ENCODE measurements around the gene NKAIN4. TPM values are rescaled to one million over a fixed set of nuclear protein-coding genes. Genes with fewer than 3 reads are reported as not detected.
A peak's percentile ranks its signal among the peaks of the same experiment; 100 is the strongest.

Gene NKAIN4
- total and polyA plus RNA-seq, 2 experiments from 2014 or later: 13.5 to 21.0 TPM

DNA sequence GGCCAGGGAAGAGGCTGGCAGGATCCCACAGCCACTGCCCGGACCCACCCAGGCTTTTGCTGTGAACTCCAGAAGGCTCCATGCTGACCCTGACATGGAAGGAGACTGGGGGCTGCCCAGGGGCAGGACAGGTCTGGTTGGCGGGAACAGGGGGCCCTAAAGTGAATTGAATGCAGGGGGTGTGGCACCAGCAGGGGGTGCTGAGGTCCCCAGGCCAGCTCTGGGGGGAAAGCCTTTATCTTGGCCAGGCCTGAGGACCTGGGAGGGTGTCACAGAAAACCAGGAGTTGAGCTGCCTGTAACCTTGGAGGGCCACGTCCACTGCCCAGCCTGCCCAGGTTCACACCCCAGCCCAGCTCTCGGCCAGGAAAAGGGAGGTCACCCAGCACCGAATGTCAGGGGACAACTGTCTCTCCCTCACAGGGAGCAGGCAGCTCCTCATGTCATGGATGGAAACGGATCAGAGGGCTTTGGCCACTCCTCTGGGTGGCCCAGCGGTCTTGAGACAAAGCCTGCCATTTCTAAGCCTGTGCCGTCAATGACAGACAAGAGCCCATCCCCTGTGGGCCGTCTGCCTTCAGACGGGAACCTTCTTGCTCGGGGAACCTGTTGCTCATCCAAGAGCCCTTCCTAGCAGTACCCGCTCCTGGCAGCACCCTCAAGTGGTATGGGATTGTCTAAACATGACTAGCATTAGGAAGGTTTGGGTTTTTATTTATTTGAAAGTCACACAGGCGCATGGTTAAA is 35.4 kb downstream of the NKAIN4 start:
- H3K27me3 ChIP-seq: no peaks in the 10 kb centered on the region
- peaks cover 18% of the 10 kb centered on the region for H3K79me2 ChIP-seq
- no peaks in the 10 kb centered on the region for H3K9me3 ChIP-seq (ENCODE audit: low read depth)
- no peak for DNase-seq (ENCODE audit: low spot score)
- no peak overlapping the region for H3K4me2 ChIP-seq
- peaks cover 18% of the 10 kb centered on the region for H3K4me1 ChIP-seq (ENCODE audit: insufficient read depth)
- H3K27ac ChIP-seq: no peak overlapping the region
- no peak overlapping the region for H3K4me3 ChIP-seq
- peaks cover 17% of the 10 kb centered on the region for H4K20me1 ChIP-seq (ENCODE audit: insufficient read depth, poor library complexity, severe bottlenecking)
- WGBS (ENCODE audit: low lambda C conversion rate, missing lambda C conversion rate): 79% methylated on average over 13 of the region's 13 CpGs
- H3K9me2 ChIP-seq (replicated peaks; ENCODE audit: insufficient read depth): no peaks in the 10 kb centered on the region
- TF ChIP-seq, protein P1, sequence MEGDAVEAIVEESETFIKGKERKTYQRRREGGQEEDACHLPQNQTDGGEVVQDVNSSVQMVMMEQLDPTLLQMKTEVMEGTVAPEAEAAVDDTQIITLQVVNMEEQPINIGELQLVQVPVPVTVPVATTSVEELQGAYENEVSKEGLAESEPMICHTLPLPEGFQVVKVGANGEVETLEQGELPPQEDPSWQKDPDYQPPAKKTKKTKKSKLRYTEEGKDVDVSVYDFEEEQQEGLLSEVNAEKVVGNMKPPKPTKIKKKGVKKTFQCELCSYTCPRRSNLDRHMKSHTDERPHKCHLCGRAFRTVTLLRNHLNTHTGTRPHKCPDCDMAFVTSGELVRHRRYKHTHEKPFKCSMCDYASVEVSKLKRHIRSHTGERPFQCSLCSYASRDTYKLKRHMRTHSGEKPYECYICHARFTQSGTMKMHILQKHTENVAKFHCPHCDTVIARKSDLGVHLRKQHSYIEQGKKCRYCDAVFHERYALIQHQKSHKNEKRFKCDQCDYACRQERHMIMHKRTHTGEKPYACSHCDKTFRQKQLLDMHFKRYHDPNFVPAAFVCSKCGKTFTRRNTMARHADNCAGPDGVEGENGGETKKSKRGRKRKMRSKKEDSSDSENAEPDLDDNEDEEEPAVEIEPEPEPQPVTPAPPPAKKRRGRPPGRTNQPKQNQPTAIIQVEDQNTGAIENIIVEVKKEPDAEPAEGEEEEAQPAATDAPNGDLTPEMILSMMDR (IDR thresholded peaks at IDR 0.05; ENCODE audit: poor library complexity): no peak
- TF ChIP-seq EZH2 (IDR thresholded peaks at IDR 0.05; ENCODE audit: borderline replicate concordance) (no peak), EZH2phosphoT487 (IDR thresholded peaks at IDR 0.05; ENCODE audit: low read depth, severe bottlenecking, unreplicated experiment) (no peak)
- no peak overlapping the region for H2AFZ ChIP-seq
- no peaks in the 10 kb centered on the region for H3K36me3 ChIP-seq (replicated peaks; ENCODE audit: insufficient read depth, low read depth)

GRCh38 chr20:63217706-63218105 is 36.6 kb downstream of the NKAIN4 start:
- H3K4me2 ChIP-seq: no peak overlapping the region

GRCh38 chr20:63216849-63217471 is 37.3 kb downstream of the NKAIN4 start:
- Histone ChIP-seq H3K4me1 (ENCODE audit: insufficient read depth) (peaks cover 34% of the 10 kb centered on the region), H3K27ac (peak overlapping the region; percentile 96), H2AFZ (peak overlapping the region; percentile 97), H3K27me3 (no peaks in the 10 kb centered on the region), H3K36me3 (replicated peaks; ENCODE audit: insufficient read depth, low read depth) (no peaks in the 10 kb centered on the region), H3K9me3 (ENCODE audit: low read depth) (no peaks in the 10 kb centered on the region), H3K9me2 (replicated peaks; ENCODE audit: insufficient read depth) (no peaks in the 10 kb centered on the region), H3K4me3 (peak overlapping the region; percentile 55), H3K79me2 (peaks cover 38% of the 10 kb centered on the region), H3K4me2 (peak overlapping the region; percentile 96), H4K20me1 (ENCODE audit: insufficient read depth, poor library complexity, severe bottlenecking) (peaks cover 37% of the 10 kb centered on the region)
- 80% methylated on average over 13 of the region's 13 CpGs for WGBS (ENCODE audit: low lambda C conversion rate, missing lambda C conversion rate)
- TF ChIP-seq, protein P1 (IDR thresholded peaks at IDR 0.05; ENCODE audit: poor library complexity): no peak
- TF ChIP-seq EZH2 (IDR thresholded peaks at IDR 0.05; ENCODE audit: borderline replicate concordance) (no peak), EZH2phosphoT487 (IDR thresholded peaks at IDR 0.05; ENCODE audit: low read depth, severe bottlenecking, unreplicated experiment) (no peak)
- DNase-seq (ENCODE audit: low spot score): no peak

More at GRCh38 chr20:63217706-63218105, 36.6 kb downstream of the NKAIN4 start:
- 84% methylated on average over 7 of the region's 7 CpGs for WGBS (ENCODE audit: low lambda C conversion rate, missing lambda C conversion rate)
- no peaks in the 10 kb centered on the region for H3K27me3 ChIP-seq
- H3K4me3 ChIP-seq: no peak overlapping the region
- H3K27ac ChIP-seq: no peak overlapping the region
- no peaks in the 10 kb centered on the region for H3K36me3 ChIP-seq (replicated peaks; ENCODE audit: insufficient read depth, low read depth)
- no peak for DNase-seq (ENCODE audit: low spot score)
- H3K79me2 ChIP-seq: peaks cover 30% of the 10 kb centered on the region
- H3K9me3 ChIP-seq (ENCODE audit: low read depth): no peaks in the 10 kb centered on the region
- peaks cover 28% of the 10 kb centered on the region for H3K4me1 ChIP-seq (ENCODE audit: insufficient read depth)
- H2AFZ ChIP-seq: no peak overlapping the region
- TF ChIP-seq EZH2phosphoT487 (IDR thresholded peaks at IDR 0.05; ENCODE audit: low read depth, severe bottlenecking, unreplicated experiment) (no peak), EZH2 (IDR thresholded peaks at IDR 0.05; ENCODE audit: borderline replicate concordance) (no peak)
- TF ChIP-seq, protein P1 (IDR thresholded peaks at IDR 0.05; ENCODE audit: poor library complexity): no peak
- no peaks in the 10 kb centered on the region for H3K9me2 ChIP-seq (replicated peaks; ENCODE audit: insufficient read depth)
- H4K20me1 ChIP-seq (ENCODE audit: insufficient read depth, poor library complexity, severe bottlenecking): peaks cover 29% of the 10 kb centered on the region
